ENCODE data around the gene FAM227B.

FAM227B gene

GRCh38 chr15:49507261-49507660 lies 113.4 kb downstream of the FAM227B start:
- POLR2A ChIA-PET, result no interaction called here
- DNase-seq (ENCODE audit: extremely low spot score), result no peak
- CTCF ChIA-PET, result no interaction called here
- TF ChIP-seq CTCF (IDR thresholded peaks at IDR 0.05; ENCODE audit: control extremely low read depth, extremely low read depth, low read depth, missing control alignments), result no peak

DNA sequence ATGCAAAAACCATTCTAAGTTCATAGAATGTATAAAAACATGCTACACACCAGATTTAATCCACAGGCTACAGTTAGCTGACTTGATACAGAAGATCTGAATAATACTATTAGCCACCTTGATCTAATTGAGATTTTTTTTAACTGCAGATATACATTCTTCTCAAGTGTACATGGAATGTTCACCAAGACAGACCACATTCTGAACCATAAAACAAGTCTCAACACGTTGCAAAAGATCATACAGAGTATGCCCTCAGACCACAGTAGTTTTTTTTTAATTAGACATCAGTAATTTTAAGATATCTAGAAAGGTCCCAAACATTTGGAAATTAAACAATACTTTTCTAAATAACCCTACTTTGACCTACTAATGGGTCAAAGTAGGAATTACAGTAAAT lies 114.3 kb downstream of the FAM227B start:
- no peak for DNase-seq (ENCODE audit: extremely low spot score)
- TF ChIP-seq CTCF (IDR thresholded peaks at IDR 0.05; ENCODE audit: control extremely low read depth, extremely low read depth, low read depth, missing control alignments), result no peak
- POLR2A ChIA-PET, result no interaction called here
- CTCF ChIA-PET, result no interaction called here

DNA sequence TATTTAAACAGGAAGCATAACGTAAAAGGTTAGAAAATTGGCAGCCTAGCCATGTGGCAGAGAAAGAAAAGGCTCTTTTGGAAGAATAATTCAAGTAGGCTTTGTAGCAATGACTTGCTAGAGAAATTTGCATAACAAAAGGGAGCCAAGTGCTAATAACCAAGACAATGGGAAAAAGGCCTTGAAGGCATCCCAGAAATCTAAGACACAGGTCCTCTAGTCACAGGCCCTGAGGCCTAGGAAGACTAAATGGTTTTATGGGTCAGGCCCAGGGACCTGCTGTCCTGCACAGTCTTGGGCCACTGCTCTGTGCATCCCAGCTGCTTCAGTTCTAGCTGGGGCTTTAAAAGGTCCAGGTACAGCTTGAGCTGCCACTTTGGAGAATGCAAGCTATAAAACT lies 119.0 kb downstream of the FAM227B start:
- CTCF ChIA-PET, result no interaction called here

DNA sequence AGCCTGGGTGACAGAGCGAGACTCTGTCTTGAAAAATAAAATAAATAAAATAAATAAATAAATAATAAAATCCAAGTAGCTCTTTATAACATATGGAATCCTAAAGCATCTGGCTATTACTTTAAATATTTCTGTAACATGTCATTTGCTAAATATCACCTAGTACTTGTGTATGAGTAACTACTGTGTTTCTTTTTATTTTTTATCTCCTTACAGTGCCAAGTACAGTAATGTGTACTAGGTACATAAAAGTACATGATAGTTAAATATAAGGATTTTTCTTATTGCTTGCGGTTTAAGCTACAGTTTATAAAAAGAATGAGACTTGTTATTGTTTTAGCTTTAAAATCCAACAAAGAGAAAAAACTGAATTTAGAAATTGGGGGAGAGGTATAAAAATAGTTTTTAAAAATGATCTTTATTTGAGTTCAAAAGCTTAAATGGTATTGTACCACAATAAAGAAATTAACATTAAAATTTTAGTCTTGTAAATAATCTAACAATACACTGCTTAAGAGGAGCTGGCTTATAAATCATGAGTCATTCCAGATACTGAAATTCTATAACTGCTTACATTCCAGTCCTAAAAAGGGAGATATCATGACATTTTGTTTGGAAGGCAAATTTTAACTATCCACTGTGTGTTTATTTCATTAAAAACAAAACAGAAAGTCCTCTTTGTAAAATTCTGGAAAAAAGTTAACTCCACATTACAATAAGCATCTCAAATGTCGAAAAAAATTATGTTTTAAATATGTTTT lies 124.4 kb downstream of the FAM227B start:
- POLR2A ChIA-PET, result no interaction called here
- DNase-seq (ENCODE audit: extremely low spot score), result no peak
- TF ChIP-seq CTCF (IDR thresholded peaks at IDR 0.05; ENCODE audit: control extremely low read depth, extremely low read depth, low read depth, missing control alignments), result no peak
- CTCF ChIA-PET, result interaction anchor here (0.9 to 1.0 kb wide), 2 partner anchors 15 to 25 kb away, joined by 3 read pairs; no protein-coding TSS in a partner anchor

More for the DNA sequence above, 119.0 kb downstream of the FAM227B start:
- POLR2A ChIA-PET, result no interaction called here
- no peak for TF ChIP-seq CTCF (IDR thresholded peaks at IDR 0.05; ENCODE audit: control extremely low read depth, extremely low read depth, low read depth, missing control alignments)
- DNase-seq (ENCODE audit: extremely low spot score), result no peak

GRCh38 chr15:49494842-49495241 lies 125.8 kb downstream of the FAM227B start:
- TF ChIP-seq CTCF (IDR thresholded peaks at IDR 0.05; ENCODE audit: control extremely low read depth, extremely low read depth, low read depth, missing control alignments), result no peak
- CTCF ChIA-PET, result no interaction called here
- DNase-seq (ENCODE audit: extremely low spot score), result no peak
- POLR2A ChIA-PET, result no interaction called here

DNA sequence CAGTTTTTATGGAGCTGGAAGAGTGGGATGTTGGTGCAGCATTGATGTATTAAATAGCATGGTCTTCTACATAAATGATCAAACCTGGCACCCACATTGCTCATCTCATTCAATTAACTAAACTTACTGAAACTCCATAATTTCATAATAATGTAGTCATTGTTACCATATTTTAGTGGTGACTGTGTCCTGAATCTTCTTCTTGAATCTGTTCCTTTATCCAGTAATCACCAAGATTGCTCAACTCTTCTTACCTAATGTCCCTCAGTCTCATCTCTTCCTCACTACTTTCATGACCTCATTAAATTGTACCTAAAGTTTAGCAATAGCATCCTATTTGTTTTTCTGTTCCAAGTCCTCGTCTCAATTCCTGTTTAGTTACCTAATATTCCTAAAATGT lies 127.8 kb downstream of the FAM227B start:
- ChIA-PET POLR2A (no interaction called here), CTCF (no interaction called here)
- no peak for TF ChIP-seq CTCF (IDR thresholded peaks at IDR 0.05; ENCODE audit: control extremely low read depth, extremely low read depth, low read depth, missing control alignments)
- no peak for DNase-seq (ENCODE audit: extremely low spot score)
